GM19240 (cell line): Measurements from ENCODE around the gene LTC4S.
"Not testable (repeated sequence)": the region's sequence is repeated elsewhere in the genome, so short reads cannot be mapped to it uniquely, and the experiment has no call there.

ENCODE experiments used
- DNase-seq: peaks from one replicate; pipeline ENCODE4 v3.0.0; 2011; ENCODE audit warnings: low spot score; ENCODE audit not compliant: insufficient read length

Gene LTC4S

DNA sequence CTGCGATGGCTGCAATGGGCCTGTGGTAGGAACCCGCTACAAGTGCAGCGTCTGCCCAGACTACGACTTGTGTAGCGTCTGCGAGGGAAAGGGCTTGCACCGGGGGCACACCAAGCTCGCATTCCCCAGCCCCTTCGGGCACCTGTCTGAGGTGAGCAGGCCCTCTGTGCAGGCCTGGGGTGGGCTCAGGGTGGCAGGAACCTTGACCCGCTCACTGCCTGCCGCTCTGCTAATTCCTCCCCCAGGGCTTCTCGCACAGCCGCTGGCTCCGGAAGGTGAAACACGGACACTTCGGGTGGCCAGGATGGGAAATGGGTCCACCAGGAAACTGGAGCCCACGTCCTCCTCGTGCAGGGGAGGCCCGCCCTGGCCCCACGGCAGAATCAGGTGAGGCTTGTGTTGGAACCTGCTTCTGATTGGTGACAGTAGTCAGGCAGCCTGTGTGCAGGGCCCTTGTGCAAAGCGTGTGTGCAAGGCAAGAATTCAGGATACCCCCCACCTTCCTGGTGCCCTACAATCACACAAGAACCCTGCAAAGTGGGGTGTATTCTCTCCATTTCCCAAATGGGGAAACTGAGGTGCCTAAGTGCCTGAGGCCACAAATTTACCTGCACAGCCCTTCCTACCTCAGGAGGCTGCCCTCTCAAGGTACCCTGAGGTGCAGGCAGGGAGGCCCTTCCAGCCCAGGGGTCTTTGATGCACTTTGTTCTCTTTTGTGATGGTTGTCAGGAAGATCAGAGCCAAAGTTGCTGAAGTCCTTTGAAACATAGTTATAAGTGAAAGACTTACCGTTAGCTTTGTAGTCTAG, 30.4 kb downstream of the LTC4S start:
- DNase-seq = no peak

DNA sequence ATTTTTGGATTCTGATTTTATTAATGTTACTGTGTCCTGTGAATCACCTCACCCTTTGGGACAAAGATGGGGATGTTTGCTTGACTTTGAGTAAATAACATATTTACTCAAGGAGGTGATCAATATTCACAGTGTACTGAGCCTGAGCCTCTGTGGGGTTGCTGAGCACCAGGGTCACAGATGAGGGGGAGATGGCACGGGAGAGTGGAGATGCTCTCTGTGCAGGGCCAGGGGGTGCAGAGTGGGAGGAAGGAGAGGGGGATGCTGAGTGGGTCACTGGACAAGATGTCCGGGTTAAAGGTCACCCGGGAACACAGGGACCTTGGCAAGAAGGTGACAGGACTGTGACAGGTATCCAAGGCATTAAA, 30.9 kb downstream of the LTC4S start:
- no peak for DNase-seq

DNA sequence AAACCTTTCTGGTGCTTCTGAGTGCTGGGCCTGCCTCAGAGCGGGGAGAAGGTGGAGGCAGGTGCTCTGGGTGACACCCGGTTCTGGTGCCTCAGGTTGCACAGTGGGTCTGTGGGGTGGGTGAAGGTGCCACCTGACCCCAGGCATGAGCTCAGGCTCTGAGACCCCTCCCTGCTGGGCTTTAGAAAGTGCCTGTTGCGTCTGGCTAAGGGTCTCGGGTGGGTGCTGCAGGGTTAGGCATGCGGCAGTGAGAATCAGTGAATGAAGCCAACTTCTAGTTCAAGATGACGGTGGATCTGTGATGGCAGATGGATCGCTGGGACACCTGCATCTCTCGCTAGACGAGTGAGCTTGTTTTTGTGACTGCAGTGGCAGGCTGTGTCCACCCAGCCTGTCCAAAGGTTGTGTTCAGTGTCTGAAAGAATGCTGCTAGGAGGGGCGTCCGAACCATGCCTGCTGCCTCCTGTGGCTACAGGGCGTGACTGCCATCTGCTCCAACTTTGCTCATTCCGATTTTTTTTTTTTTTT, 31.9 kb downstream of the LTC4S start:
- DNase-seq = no peak

DNA sequence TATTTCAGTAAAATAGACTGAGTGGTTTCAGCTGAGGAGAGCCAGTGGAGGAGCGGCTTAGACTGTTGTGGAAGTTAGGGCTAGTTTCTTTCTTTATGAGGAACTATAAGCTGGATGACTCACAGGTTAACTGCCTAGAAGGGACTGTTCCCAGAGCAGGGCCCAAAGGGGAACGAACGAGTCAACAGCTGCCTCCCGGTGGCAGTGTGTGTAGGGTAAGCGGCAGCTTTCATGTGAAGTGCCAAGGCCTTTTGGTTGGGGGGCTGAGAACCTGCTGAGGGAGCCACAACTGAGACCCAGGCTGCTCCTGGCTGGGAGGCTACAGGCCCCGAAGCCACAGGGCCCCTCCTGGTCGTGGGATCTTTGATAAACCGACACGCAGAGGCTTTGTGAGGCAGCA, 33.9 kb downstream of the LTC4S start:
- DNase-seq = no peak

DNA sequence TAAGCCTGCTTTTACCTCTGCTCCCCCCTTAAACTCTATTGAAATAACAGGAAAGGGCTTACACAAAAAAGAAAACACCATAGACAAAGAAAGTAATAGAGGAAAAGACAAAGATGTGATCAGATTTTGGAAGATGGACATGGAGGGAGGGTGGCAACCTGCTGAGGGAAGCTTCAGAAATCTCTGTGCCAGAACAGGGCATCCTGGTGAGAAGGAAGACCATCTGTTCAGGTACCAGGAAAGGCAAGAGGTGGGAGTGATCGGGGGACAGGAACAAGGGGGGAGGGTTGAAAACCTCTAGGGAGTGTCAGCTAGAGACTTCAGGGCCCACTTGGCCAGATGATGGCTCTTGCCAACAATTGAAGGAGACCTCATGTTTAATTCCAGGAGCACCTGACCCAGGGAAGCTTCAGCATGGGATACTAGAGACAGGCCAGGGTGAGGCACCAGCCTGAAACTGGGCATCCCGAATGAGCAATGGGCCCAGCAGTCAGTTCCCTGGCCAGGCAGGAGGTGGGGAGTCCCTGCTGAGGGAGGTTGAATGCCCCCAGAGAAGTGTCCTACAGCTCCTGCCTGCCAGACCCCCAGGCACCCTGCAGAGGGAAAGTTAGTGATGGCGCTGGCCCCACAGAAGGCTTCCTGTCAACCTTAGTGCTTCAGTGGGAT, 35.1 kb downstream of the LTC4S start:
- no peak for DNase-seq

DNA sequence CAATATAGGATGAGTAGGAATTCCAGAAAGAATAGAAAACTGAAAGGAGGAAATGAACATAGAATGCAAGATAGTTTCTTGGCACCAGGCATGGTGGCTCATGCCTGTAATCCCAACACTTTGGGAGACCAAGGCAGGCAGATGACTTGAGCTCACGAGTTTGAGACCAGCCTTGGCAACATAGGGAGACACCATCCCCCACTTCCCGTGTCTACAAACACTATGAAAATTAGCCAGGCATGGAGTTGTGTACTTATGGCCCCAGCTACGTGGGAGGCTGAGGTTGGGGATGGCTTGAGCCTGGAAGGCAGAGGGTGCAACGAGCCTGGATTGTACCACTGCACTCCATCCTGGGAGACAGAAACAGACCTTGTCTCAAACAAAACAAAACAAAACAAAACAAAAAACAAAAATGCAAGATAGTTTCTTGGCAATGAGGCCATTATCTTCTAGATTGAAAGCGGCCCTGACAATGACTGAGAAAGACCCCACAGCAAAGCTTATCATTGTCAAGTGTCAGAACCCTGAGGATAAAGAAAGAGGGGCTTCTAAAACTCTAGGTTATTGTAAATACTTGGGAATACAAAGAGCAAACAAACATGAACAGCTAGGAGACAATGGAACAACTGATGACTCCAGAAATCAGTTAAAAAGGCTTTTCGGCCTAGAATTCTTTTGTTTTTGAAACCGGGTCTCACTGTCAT, 36.1 kb downstream of the LTC4S start:
- DNase-seq = no peak

DNA sequence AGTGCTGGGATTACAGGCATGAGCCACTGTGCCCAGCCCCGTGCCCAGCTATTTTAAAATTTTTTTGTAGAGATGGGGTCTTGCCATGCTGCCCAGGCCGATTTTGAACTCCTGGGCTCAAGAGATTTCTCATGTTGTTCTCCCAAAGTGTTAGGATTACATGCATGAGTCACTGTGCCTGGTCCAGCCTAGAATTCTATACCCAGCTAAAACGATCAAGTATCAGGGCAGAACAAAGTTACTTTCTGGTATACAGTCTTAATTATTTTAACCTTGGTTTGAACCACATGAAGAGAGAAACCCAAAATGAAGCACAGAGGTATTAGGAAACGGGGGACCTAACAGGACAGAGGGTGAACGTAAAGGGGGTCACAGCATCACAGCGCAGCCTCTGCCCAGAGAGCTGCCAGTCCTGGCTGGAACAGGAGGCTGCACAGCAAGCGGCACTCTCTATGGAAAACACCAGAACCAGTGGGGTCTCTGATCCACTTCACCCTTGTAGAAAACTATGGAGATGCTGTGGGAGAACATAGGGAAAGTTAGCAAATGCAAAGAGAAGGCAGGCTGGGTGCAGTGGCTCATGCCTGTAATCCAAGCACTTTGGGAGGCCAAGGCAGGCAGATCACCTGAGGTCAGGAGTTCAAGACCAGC, 37.2 kb downstream of the LTC4S start:
- DNase-seq = no peak

DNA sequence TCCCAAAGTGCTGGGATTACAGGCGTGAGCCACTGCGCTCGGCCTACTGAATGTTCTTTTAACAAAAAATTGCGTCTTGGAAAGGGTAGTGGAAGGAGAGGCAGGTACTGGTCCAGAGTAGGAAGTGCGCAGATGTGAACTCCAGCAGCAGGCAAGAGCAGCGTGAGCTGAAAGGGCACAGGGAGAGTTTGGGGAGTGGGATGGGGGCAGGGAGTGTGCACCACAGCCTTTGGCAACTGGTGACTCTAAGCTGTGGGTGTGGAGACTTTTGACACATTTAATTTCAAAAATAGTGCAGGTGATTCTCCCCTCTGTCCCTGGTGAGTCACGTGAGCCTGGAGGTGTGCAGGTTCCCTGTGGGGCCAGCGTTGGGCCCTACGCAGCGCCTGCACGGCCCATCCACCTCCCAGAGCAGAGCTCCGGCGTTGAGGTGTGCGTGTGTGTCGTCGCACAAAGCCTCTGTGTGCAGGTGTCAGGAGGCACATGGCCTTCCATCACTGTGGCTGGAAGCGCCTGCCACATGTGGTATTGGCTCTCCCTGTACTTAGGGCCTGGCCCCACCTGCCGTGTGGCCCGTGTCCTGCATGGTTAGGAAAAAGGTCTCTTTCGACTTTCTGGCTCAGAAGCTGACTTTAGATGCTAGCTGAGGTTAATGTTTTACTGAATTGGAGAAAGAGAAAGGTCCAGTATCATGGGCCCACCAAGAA, 38.4 kb downstream of the LTC4S start:
- DNase-seq = no peak

DNA sequence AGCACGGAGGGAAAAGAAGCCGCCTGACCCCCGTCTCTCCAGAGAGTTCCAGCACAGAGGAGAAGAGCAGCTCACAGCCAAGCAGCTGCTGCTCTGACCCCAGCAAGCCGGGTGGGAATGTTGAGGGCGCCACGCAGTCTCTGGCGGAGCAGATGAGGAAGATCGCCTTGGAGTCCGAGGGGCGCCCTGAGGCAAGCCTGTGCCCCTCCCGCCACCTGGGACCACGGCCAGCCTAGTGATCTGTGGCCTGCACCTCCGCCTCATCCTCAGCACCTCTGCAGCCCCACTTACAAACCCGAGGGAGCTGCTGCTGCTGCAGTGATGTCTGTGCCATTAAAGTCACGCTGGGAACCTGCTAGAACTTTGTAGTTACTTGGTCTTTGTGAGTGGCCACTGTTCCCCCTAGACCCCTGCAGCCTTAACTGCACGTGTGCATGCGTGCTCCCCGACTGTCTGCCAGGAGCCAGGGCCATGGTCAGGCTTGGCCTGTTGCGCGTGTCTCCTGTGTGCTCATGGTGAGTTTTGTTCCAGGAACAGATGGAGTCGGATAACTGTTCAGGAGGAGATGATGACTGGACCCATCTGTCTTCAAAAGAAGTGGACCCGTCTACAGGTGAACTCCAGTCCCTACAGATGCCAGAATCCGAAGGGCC, 39.4 kb downstream of the LTC4S start:
- no peak for DNase-seq

DNA sequence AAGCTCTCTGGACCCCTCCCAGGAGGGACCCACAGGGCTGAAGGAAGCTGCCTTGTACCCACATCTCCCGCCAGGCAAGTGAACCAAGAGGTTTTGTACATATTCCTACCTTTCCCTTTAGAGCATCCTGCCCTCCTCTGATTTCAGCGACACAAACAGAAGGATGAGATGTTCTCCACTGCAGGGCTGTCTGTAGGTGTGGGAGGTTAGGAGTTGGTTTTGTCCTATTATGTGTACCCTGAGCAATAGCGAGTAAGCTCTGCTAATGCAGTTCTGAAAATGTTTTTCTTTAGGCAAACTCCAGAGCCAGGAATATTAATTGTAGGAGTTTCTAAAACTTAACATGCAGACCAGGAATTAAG, 39.9 kb downstream of the LTC4S start:
- DNase-seq = no peak

DNA sequence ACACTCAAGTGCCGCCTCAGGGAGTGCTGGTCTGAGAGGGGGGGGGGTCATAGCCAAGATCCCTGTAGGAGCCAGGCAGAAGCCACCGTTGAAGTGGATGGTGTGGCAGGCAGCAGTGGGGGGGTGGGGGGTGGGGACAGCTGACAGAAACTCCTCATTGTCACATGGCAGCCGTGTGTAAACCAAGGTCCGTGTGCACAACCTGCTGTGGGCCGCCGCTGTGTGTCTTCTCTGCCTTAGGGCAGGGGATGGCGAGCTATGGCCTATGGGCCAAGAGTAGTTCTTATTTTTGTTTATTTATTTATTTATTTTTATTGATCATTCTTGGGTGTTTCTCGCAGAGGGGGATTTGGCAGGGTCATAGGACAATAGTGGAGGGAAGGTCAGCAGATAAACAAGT, 40.3 kb downstream of the LTC4S start:
- no peak for DNase-seq

DNA sequence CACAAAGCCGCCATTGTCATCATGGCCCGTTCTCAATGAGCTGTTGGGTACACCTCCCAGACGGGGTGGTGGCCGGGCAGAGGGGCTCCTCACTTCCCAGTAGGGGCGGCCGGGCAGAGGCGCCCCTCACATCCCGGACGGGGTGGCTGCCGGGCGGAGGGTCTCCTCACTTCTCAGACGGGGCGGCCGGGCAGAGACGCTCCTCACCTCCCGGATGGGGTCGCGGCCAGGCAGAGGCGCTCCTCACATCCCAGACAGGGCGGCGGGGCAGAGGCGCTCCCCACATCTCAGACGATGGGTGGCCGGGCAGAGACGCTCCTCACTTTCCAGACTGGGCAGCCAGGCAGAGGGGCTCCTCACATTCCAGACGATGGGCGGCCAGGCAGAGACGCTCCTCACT, 41.1 kb downstream of the LTC4S start:
- DNase-seq = not testable (repeated sequence)

DNA sequence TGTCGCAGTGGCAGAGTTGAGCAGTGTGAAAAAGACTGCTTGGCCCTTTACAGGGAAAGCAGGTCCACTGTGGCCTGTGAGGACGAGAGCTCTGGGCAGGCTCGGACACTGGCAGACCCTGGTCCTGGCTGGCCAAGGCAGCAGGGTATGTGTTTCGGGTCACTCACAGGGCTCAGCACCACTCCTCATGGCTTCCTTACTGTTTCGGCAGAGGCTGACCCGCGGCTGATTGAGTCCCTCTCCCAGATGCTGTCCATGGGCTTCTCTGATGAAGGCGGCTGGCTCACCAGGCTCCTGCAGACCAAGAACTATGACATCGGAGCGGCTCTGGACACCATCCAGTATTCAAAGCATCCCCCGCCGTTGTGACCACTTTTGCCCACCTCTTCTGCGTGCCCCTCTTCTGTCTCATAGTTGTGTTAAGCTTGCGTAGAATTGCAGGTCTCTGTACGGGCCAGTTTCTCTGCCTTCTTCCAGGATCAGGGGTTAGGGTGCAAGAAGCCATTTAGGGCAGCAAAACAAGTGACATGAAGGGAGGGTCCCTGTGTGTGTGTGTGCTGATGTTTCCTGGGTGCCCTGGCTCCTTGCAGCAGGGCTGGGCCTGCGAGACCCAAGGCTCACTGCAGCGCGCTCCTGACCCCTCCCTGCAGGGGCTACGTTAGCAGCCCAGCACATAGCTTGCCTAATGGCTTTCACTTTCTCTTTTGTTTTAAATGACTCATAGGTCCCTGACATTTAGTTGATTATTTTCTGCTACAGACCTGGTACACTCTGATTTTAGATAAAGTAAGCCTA, 42.6 kb downstream of the LTC4S start:
- DNase-seq = no peak

DNA sequence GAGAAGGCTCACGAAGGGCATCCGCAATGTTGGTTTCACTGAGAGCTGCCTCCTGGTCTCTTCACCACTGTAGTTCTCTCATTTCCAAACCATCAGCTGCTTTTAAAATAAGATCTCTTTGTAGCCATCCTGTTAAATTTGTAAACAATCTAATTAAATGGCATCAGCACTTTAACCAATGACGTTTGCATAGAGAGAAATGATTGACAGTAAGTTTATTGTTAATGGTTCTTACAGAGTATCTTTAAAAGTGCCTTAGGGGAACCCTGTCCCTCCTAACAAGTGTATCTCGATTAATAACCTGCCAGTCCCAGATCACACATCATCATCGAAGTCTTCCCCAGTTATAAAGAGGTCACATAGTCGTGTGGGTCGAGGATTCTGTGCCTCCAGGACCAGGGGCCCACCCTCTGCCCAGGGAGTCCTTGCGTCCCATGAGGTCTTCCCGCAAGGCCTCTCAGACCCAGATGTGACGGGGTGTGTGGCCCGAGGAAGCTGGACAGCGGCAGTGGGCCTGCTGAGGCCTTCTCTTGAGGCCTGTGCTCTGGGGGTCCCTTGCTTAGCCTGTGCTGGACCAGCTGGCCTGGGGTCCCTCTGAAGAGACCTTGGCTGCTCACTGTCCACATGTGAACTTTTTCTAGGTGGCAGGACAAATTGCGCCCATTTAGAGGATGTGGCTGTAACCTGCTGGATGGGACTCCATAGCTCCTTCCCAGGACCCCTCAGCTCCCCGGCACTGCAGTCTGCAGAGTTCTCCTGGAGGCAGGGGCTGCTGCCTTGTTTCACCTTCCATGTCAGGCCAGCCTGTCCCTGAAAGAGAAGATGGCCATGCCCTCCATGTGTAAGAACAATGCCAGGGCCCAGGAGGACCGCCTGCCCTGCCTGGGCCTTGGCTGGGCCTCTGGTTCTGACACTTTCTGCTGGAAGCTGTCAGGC, 43.6 kb downstream of the LTC4S start:
- DNase-seq = no peak

DNA sequence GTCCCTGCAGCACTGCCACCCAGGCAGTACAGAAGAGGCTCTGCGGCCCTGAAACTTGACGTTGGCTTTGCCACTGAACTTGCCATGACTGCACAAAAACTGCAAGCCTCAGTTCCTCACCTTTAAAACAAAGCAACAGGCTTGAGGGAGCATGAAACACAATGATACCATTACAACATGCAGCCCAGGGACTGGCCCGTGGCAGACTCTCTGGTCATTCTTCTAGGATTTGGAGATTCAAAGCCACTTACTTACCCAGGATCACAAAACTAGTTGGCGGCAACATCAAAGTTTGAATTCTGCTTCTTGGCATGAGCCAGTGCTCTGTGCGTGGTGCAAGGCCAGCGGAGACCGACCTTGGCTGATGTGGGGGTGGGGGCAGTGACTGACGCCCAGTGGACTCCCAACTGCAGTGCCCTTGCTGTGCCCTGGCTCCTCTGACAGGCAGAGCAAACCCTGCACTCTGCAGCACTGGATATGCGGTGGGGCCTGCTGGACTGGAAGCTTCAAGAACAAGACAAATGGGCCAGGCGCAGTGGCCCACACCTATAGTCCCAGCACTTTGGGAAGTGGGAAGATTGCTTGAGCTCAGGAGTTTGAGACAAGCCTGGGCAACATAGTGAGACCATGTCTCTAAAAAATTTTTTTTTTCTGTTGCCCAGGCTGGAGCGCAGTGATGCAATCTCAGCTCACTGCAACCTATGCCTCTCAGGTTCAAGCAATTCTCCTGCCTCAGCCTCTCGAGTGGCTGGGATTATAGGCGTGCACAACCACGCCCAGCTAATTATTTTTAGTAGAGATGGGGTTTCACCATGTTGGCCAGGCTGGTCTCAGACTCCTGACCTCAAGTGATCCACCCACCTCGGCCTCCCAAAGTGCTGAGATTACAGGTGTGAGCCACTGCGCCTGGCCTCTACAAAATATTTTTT, 45.8 kb downstream of the LTC4S start:
- no peak for DNase-seq

DNA sequence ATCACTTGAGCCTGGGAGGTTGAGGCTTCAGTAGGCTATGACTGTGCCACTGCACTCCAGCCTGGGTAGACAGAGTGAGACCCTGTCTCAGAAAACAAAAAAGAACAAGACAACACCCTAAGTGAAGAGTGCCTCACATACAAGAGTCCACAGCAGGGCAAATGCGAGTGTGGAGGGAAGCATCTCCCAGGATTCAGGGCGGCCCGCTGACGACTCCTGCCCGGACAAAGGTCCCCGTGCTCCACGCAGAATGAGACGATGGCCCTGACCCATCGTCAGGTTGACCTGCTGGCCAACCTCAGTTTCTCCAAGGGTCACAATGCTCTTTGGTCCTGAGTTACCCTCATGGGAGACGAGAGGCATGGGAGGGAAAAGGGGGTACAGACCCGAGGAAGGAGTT, 46.5 kb downstream of the LTC4S start:
- no peak for DNase-seq

DNA sequence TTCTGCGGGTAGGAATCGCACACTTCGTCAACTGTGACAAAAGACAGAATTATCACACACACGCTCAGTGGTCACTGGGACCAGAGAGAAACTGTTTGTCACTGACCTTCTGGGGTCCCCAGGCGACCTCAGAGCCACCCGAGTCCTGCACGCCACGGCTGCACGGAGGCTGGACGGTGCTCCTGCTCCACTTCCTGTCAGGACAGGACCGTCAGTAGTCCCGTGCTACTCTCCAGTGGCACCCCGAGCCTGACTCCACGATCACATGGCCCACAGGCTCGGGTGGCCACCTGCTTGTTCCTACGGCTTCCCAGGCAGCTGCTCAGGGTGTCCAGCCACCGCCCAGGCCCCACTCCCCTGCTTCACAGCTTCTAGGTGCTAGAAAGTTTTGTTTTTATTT, 47.0 kb downstream of the LTC4S start:
- DNase-seq = no peak

DNA sequence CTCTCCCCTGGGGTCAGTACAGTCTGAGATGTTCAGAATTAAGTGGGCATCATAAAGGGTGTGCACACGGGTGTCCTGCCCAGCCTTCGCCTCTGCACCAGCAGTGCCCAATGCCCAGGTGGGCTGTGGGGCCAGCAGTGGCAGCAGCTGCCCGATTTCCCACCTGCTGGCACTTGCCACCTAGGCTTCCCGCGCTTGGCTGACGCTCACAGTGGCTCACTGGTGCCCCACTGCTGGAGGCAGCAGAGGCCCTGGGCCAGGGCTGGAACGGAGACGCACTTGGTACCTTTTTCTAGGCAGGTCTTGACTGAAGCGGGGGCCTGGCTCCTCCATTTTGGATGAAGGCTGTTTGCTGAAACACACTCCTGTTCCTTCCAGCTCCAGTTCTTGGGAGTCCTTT, 47.8 kb downstream of the LTC4S start:
- DNase-seq = no peak
